Mesenchymal stem cell (in vitro differentiated cells and primary cell): ENCODE results near the gene FSTL4.
A peak's percentile ranks its signal among the peaks of the same experiment; 100 is the strongest.
"Not testable (repeated sequence)": the region's sequence is repeated elsewhere in the genome, so short reads cannot be mapped to it uniquely, and the experiment has no call there.

Source experiments
- DNase-seq: peaks from one replicate; pipeline ENCODE4 v3.0.0-alpha.2; 2013
- H2AFZ ChIP-seq: one replicate; pipeline ENCODE4 v1.6.1; 2013; ENCODE audit warnings: low read depth, mild to moderate bottlenecking, control low read depth, inconsistent platforms, low read length, moderate library complexity
- H2AK5ac ChIP-seq: 2 replicates; pipeline ENCODE4 v1.6.1; 2013; ENCODE audit warnings: low read length, moderate library complexity, mild to moderate bottlenecking, inconsistent platforms; ENCODE audit not compliant: severe bottlenecking
- H2BK120ac ChIP-seq: one replicate; pipeline ENCODE4 v1.6.1; 2013; ENCODE audit warnings: low read depth, mild to moderate bottlenecking, inconsistent platforms, low read length, moderate library complexity
- H2BK12ac ChIP-seq, 2 experiments: one replicate each; pipeline ENCODE4 v1.6.1; 2013; ENCODE audit warnings: inconsistent platforms in 2 of 2, low read length in 2 of 2, mild to moderate bottlenecking in 2 of 2, moderate library complexity in 2 of 2, control low read depth in 1 of 2
- H2BK15ac ChIP-seq: one replicate; pipeline ENCODE4 v1.6.1; 2013; ENCODE audit warnings: mild to moderate bottlenecking, low read depth, inconsistent platforms; ENCODE audit not compliant: poor library complexity, severe bottlenecking
- H2BK5ac ChIP-seq: 2 replicates; pipeline ENCODE4 v1.6.1; 2013; ENCODE audit warnings: low read depth, mild to moderate bottlenecking, low read length, control low read depth, inconsistent platforms; ENCODE audit not compliant: poor library complexity, severe bottlenecking
- H3K14ac ChIP-seq, 2 experiments: one replicate each; pipeline ENCODE4 v1.6.1; 2013; ENCODE audit warnings: inconsistent platforms in 2 of 2, low read length in 2 of 2, control low read depth in 1 of 2, mild to moderate bottlenecking in 1 of 2, moderate library complexity in 1 of 2
- H3K18ac ChIP-seq, 2 experiments: one replicate each; pipeline ENCODE4 v1.6.1; 2013; ENCODE audit warnings: inconsistent platforms in 2 of 2, low read length in 2 of 2, control low read depth in 1 of 2, low read depth in 1 of 2, mild to moderate bottlenecking in 1 of 2
- H3K23ac ChIP-seq, 2 experiments: one replicate each; pipeline ENCODE4 v1.6.1; 2013; ENCODE audit warnings: inconsistent platforms in 2 of 2, low read length in 2 of 2, mild to moderate bottlenecking in 2 of 2, moderate library complexity in 2 of 2, control low read depth in 1 of 2
- H3K27ac ChIP-seq: 2 replicates; pipeline ENCODE4 v1.5.1; 2013; ENCODE audit warnings: mild to moderate bottlenecking, moderate library complexity, low read length, control low read depth, inconsistent platforms; ENCODE audit not compliant: poor library complexity, severe bottlenecking
- H3K27me3 ChIP-seq, 2 experiments: 2 replicates each; pipeline versions ENCODE4 v1.6.1 to v1.7.0; 2013; ENCODE audit warnings: low read length in 2 of 2, mild to moderate bottlenecking in 2 of 2, moderate library complexity in 2 of 2, control low read depth in 1 of 2, inconsistent platforms in 1 of 2; ENCODE audit not compliant: control insufficient read depth in 1 of 2, insufficient read depth in 1 of 2
- H3K36me3 ChIP-seq, 2 experiments: 2 replicates each; pipeline versions ENCODE4 v1.6.1 to v1.7.0; 2013; ENCODE audit warnings: low read length in 2 of 2, control low read depth in 1 of 2, inconsistent platforms in 1 of 2, low read depth in 1 of 2, mild to moderate bottlenecking in 1 of 2; ENCODE audit not compliant: insufficient read depth in 2 of 2, control insufficient read depth in 1 of 2
- H3K4ac ChIP-seq, 2 experiments: one replicate each; pipeline ENCODE4 v1.6.1; 2013; ENCODE audit warnings: inconsistent platforms in 2 of 2, low read length in 2 of 2, mild to moderate bottlenecking in 2 of 2, moderate library complexity in 2 of 2, control low read depth in 1 of 2, low read depth in 1 of 2
- H3K4me1 ChIP-seq: 2 replicates; pipeline ENCODE4 v1.6.1; 2013; ENCODE audit warnings: low read depth, low read length, control low read depth; ENCODE audit not compliant: control insufficient read depth, insufficient read depth
- H3K4me2 ChIP-seq: 2 replicates; pipeline ENCODE4 v1.6.1; 2013; ENCODE audit warnings: low read length, mild to moderate bottlenecking, inconsistent platforms; ENCODE audit not compliant: poor library complexity, severe bottlenecking
- H3K4me3 ChIP-seq, 2 experiments: 2 replicates each; pipeline versions ENCODE4 v1.5.1 to v1.7.0; 2013; ENCODE audit warnings: low read length in 2 of 2, mild to moderate bottlenecking in 2 of 2, control low read depth in 1 of 2, low read depth in 1 of 2; ENCODE audit not compliant: insufficient read depth in 1 of 2
- H3K79me1 ChIP-seq: replicated peaks from 2 replicates; pipeline ENCODE4 v1.6.1; 2013; ENCODE audit warnings: mild to moderate bottlenecking, control low read depth, low read length, inconsistent platforms; ENCODE audit not compliant: poor library complexity, severe bottlenecking
- H3K9ac ChIP-seq: 2 replicates; pipeline ENCODE4 v1.7.0; 2013; ENCODE audit warnings: mild to moderate bottlenecking, low read length, moderate library complexity
- H3K9me3 ChIP-seq: 2 replicates; pipeline ENCODE4 v1.7.0; 2013; ENCODE audit warnings: mild to moderate bottlenecking, low read length; ENCODE audit not compliant: control insufficient read depth
- H4K8ac ChIP-seq: one replicate; pipeline ENCODE4 v1.6.1; 2013; ENCODE audit warnings: inconsistent platforms, mild to moderate bottlenecking, low read length, moderate library complexity
- H4K91ac ChIP-seq: one replicate; pipeline ENCODE4 v1.6.1; 2013; ENCODE audit warnings: mild to moderate bottlenecking, low read length, inconsistent platforms
- WGBS: methylation state at CpG from one replicate; pipeline ENCODE4 v1.1.7; 2013; ENCODE audit warnings: mixed read lengths; 5-methylcytosine and 5-hydroxymethylcytosine counted together

The FSTL4 gene

GRCh38 chr5:133397348-133397747, 215.0 kb downstream of the FSTL4 start:
- no peak overlapping the region for H3K23ac ChIP-seq
- 46% methylated on average over 2 of the region's 2 CpGs for WGBS

GRCh38 chr5:133396814-133397213, 215.5 kb downstream of the FSTL4 start:
- no peaks in the 10 kb centered on the region for H3K36me3 ChIP-seq
- H3K14ac ChIP-seq = no peak overlapping the region
- H3K4me3 ChIP-seq = no peak overlapping the region
- no peak overlapping the region for H2AK5ac ChIP-seq
- DNase-seq = no peak
- H4K91ac ChIP-seq = no peak overlapping the region
- no peak overlapping the region for H2BK120ac ChIP-seq
- H3K4me1 ChIP-seq = peaks cover 4% of the 10 kb centered on the region
- no peak overlapping the region for H2BK12ac ChIP-seq
- no peak overlapping the region for H3K18ac ChIP-seq
- H3K79me1 ChIP-seq = no peaks in the 10 kb centered on the region
- no peak overlapping the region for H2BK15ac ChIP-seq
- 96% methylated on average over 5 of the region's 7 CpGs for WGBS
- no peak overlapping the region for H2BK5ac ChIP-seq
- H2AFZ ChIP-seq = no peak overlapping the region
- no peak overlapping the region for H3K4me2 ChIP-seq
- H3K23ac ChIP-seq = no peak overlapping the region
- no peak overlapping the region for H3K27ac ChIP-seq
- no peak overlapping the region for H4K8ac ChIP-seq
- H3K9me3 ChIP-seq = no peaks in the 10 kb centered on the region
- H3K27me3 ChIP-seq = peaks cover 22 to 78% of the 10 kb centered on the region in 2 experiments
- no peak overlapping the region for H3K4ac ChIP-seq
- no peak overlapping the region for H3K9ac ChIP-seq

More at GRCh38 chr5:133397348-133397747, 215.0 kb downstream of the FSTL4 start:
- no peak overlapping the region for H2BK12ac ChIP-seq
- H2AFZ ChIP-seq = no peak overlapping the region
- no peak overlapping the region for H2BK120ac ChIP-seq
- no peaks in the 10 kb centered on the region for H3K36me3 ChIP-seq
- no peak overlapping the region for H2BK15ac ChIP-seq
- H3K14ac ChIP-seq = no peak overlapping the region
- H2AK5ac ChIP-seq = no peak overlapping the region
- no peak overlapping the region for H3K9ac ChIP-seq
- no peak overlapping the region for H4K91ac ChIP-seq
- peaks cover 18 to 77% of the 10 kb centered on the region in 2 experiments for H3K27me3 ChIP-seq
- H4K8ac ChIP-seq = no peak overlapping the region
- H2BK5ac ChIP-seq = no peak overlapping the region
- no peak overlapping the region for H3K4me3 ChIP-seq
- no peaks in the 10 kb centered on the region for H3K79me1 ChIP-seq
- no peak overlapping the region for H3K4me2 ChIP-seq
- H3K4me1 ChIP-seq = peaks cover 4% of the 10 kb centered on the region
- no peak overlapping the region for H3K18ac ChIP-seq
- no peak for DNase-seq
- H3K27ac ChIP-seq = no peak overlapping the region
- H3K9me3 ChIP-seq = no peaks in the 10 kb centered on the region
- no peak overlapping the region for H3K4ac ChIP-seq

- Histone ChIP-seq H3K4me1 (peaks cover 4% of the 10 kb centered on the region), H4K91ac (no peak overlapping the region), H3K4ac (no peak overlapping the region), H3K27me3 (peaks cover 25 to 78% of the 10 kb centered on the region in 2 experiments), H3K9me3 (no peaks in the 10 kb centered on the region), H2AFZ (no peak overlapping the region), H2AK5ac (no peak overlapping the region), H3K14ac (peak overlapping the region in 1 of 2 experiments; percentile 65), H3K9ac (no peak overlapping the region), H3K27ac (no peak overlapping the region), H3K79me1 (no peaks in the 10 kb centered on the region), H2BK5ac (no peak overlapping the region), H3K4me2 (no peak overlapping the region), H3K18ac (no peak overlapping the region), H2BK15ac (no peak overlapping the region), H2BK12ac (no peak overlapping the region), H2BK120ac (no peak overlapping the region), H3K4me3 (no peak overlapping the region), H3K23ac (peak overlapping the region in 1 of 2 experiments; percentile 80), H3K36me3 (no peaks in the 10 kb centered on the region), H4K8ac (no peak overlapping the region)
- WGBS = 66% methylated on average over 5 of the region's 6 CpGs
- DNase-seq = no peak
These were observed 216.1 kb downstream of the FSTL4 start for GRCh38 chr5:133396187-133396741.

- not testable (repeated sequence) for H3K4me1 ChIP-seq, H3K79me1 ChIP-seq, H3K36me3 ChIP-seq, H4K91ac ChIP-seq, H4K8ac ChIP-seq, H3K4me2 ChIP-seq, H3K18ac ChIP-seq, H3K14ac ChIP-seq, H3K23ac ChIP-seq, H3K4ac ChIP-seq, H3K9ac ChIP-seq, H3K9me3 ChIP-seq, H2BK120ac ChIP-seq, DNase-seq, H2AFZ ChIP-seq, H3K4me3 ChIP-seq, H2AK5ac ChIP-seq, H3K27ac ChIP-seq, H2BK5ac ChIP-seq, H2BK15ac ChIP-seq, H2BK12ac ChIP-seq
- peaks cover 20 to 77% of the 10 kb centered on the region in 2 experiments for H3K27me3 ChIP-seq
- 95% methylated on average over 21 of the region's 21 CpGs for WGBS
These were observed 217.1 kb downstream of the FSTL4 start for GRCh38 chr5:133395207-133395606.
